Fibroblast of skin of right quadriceps (primary cell): Measurements from ENCODE around the gene CSTF3.
"Not testable (repeated sequence)": the region's sequence is repeated elsewhere in the genome, so short reads cannot be mapped to it uniquely, and the experiment has no call there.

Source experiments
- DNase-seq: peaks from one replicate; pipeline ENCODE4 v3.0.0-alpha.2; 2013

The CSTF3 gene

GRCh38 chr11:33161120-33162005 is at the start of gene CSTF3:
Gene CSTF3 (minus strand): TSS chr11:33161480. CDS start chr11:33161325, 155 bp downstream.
- peak; percentile 99 for DNase-seq

- no peak for DNase-seq
Measured at GRCh38 chr11:33208150-33208549, 46.9 kb upstream of the CSTF3 start.

- DNase-seq: peak; percentile 39
Measured at GRCh38 chr11:33207408-33207985, 46.2 kb upstream of the CSTF3 start.

GRCh38 chr11:33197915-33198727 is 36.8 kb upstream of the CSTF3 start:
- DNase-seq: peak; percentile 45

GRCh38 chr11:33195462-33196173 is 34.3 kb upstream of the CSTF3 start:
- no peak for DNase-seq

- no peak for DNase-seq
Measured at GRCh38 chr11:33194455-33194854, 33.2 kb upstream of the CSTF3 start.

GRCh38 chr11:33191467-33191866 is 30.2 kb upstream of the CSTF3 start:
- no peak for DNase-seq

- DNase-seq: no peak
Measured at GRCh38 chr11:33187998-33188722, 26.9 kb upstream of the CSTF3 start.

- no peak for DNase-seq
Measured at GRCh38 chr11:33185756-33186155, 24.5 kb upstream of the CSTF3 start.

GRCh38 chr11:33182246-33182878 is 21.1 kb upstream of the CSTF3 start:
- no peak for DNase-seq

- DNase-seq: no peak
Measured at GRCh38 chr11:33179348-33179803, 18.1 kb upstream of the CSTF3 start.

GRCh38 chr11:33178443-33179180 is 17.3 kb upstream of the CSTF3 start:
- peak; percentile 49 for DNase-seq

- DNase-seq: no peak
Measured at GRCh38 chr11:33177676-33178336, 16.5 kb upstream of the CSTF3 start.

GRCh38 chr11:33176760-33177159 is 15.5 kb upstream of the CSTF3 start:
- DNase-seq: not testable (repeated sequence)

GRCh38 chr11:33172996-33173395 is 11.7 kb upstream of the CSTF3 start:
- no peak for DNase-seq

GRCh38 chr11:33172345-33172744 is 11.1 kb upstream of the CSTF3 start:
- no peak for DNase-seq

GRCh38 chr11:33171251-33171650 is 10.0 kb upstream of the CSTF3 start:
- DNase-seq: no peak

GRCh38 chr11:33168709-33169200 is 7.5 kb upstream of the CSTF3 start:
- peak; percentile 22 for DNase-seq

GRCh38 chr11:33162831-33163230 is 1.6 kb upstream of the CSTF3 start:
- DNase-seq: no peak

- DNase-seq: no peak
Measured at GRCh38 chr11:33160587-33160986, 693 bp downstream of the CSTF3 start.
